OCI-LY7 (cell line): Measurements from ENCODE around the gene CHRNG.

Source experiments
- EZH2phosphoT487 ChIP-seq: fragments of 200-600 bp; sonication (generic); IDR thresholded peaks from 2 replicates; pipeline ENCODE4 v1.6.1; 2018; ENCODE audit warnings: low read depth, borderline replicate concordance, mild to moderate bottlenecking, mixed run types, antibody characterized with exemption, low read length, moderate library complexity, mixed read lengths
- TF ChIP-seq, protein P1 (sequence below): fragments of 200-600 bp; sonication (generic); conservative IDR thresholded peaks from 2 replicates; pipeline ENCODE4 v1.5.1; 2014; ENCODE audit warnings: mild to moderate bottlenecking, antibody characterized with exemption, low read length, moderate library complexity, mixed read lengths

DNA sequence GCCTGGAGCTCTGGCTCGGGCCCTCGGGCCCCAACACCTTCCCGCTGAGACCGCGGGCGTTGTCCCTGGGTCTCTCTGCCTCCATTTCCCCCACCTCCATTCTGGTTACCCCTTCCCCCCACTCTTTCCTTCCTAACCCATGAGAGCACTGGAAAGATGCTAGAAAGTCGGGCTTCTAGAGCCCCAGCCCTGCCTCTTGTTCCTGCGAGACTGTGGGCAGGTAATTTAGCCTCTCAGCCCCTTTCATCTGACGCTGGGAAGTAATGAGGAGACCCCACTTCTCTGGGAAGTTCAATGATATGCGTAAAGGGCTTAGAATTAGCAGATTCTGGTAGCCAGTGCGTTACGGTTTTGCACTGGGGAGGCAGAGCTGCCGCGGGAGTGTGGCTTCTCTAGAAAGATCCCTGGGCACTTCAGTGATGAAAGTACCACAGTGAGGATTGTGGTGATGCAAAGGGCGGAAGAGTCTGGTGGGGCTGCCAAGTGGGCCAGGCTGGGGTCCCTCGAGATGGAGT is 35.6 kb upstream of the CHRNG start:
- TF ChIP-seq, protein P1, sequence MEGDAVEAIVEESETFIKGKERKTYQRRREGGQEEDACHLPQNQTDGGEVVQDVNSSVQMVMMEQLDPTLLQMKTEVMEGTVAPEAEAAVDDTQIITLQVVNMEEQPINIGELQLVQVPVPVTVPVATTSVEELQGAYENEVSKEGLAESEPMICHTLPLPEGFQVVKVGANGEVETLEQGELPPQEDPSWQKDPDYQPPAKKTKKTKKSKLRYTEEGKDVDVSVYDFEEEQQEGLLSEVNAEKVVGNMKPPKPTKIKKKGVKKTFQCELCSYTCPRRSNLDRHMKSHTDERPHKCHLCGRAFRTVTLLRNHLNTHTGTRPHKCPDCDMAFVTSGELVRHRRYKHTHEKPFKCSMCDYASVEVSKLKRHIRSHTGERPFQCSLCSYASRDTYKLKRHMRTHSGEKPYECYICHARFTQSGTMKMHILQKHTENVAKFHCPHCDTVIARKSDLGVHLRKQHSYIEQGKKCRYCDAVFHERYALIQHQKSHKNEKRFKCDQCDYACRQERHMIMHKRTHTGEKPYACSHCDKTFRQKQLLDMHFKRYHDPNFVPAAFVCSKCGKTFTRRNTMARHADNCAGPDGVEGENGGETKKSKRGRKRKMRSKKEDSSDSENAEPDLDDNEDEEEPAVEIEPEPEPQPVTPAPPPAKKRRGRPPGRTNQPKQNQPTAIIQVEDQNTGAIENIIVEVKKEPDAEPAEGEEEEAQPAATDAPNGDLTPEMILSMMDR: no peak
- TF ChIP-seq EZH2phosphoT487: no peak
